Fibroblast of lung (primary cell): ENCODE results near the gene ZBTB34. TPM values are rescaled to one million over a fixed set of nuclear protein-coding genes. Genes with fewer than 3 reads are reported as not detected.

ENCODE experiments used
- DNase-seq, 2 donors: peaks; one replicate each; pipeline versions ENCODE4 v3.0.0 to v3.0.0-alpha.2; 2010; ENCODE audit warnings: low read depth in 2 of 2
- H2AFZ ChIP-seq: 2 replicates; pipeline ENCODE4 v1.5.1; 2012; ENCODE audit warnings: low read length, control low read depth, inconsistent platforms
- H3K27ac ChIP-seq: 2 replicates; pipeline ENCODE4 v1.5.1; 2011; ENCODE audit warnings: low read length, control low read depth; ENCODE audit not compliant: insufficient read depth
- H3K27me3 ChIP-seq: 2 replicates; pipeline ENCODE4 v1.5.1; 2011; ENCODE audit warnings: mild to moderate bottlenecking, low read length; ENCODE audit not compliant: control insufficient read depth, insufficient read depth
- H3K36me3 ChIP-seq: 2 replicates; pipeline ENCODE4 v1.5.1; 2011; ENCODE audit warnings: low read length; ENCODE audit not compliant: control insufficient read depth, insufficient read depth
- H3K4me1 ChIP-seq: 2 replicates; pipeline ENCODE4 v1.5.1; 2011; ENCODE audit warnings: low read length; ENCODE audit not compliant: control insufficient read depth, insufficient read depth; ENCODE audit errors: extremely low read depth
- H3K4me2 ChIP-seq: 2 replicates; pipeline ENCODE4 v1.5.1; 2011; ENCODE audit warnings: low read length, control low read depth; ENCODE audit not compliant: insufficient read depth; ENCODE audit errors: extremely low read depth
- H3K4me3 ChIP-seq, 4 experiments: fragments of 200-600 bp in 1 of 4; sonication (generic) in 1 of 4; replicated peaks in 1 of 4; 2 replicates each; pipeline ENCODE4 v1.5.1; 2011 to 2016; ENCODE audit warnings: low read length in 4 of 4, low read depth in 3 of 4, mild to moderate bottlenecking in 3 of 4, control low read depth in 2 of 4, inconsistent platforms in 1 of 4, mixed read lengths in 1 of 4; ENCODE audit not compliant: insufficient read depth in 1 of 4; ENCODE audit errors: control extremely low read depth in 1 of 4
- H3K79me2 ChIP-seq: 2 replicates; pipeline ENCODE4 v1.5.1; 2012; ENCODE audit warnings: mild to moderate bottlenecking, low read length, inconsistent platforms; ENCODE audit not compliant: control insufficient read depth, insufficient read depth
- H3K9ac ChIP-seq: 2 replicates; pipeline ENCODE4 v1.5.1; 2011; ENCODE audit warnings: mild to moderate bottlenecking, low read length, control low read depth; ENCODE audit not compliant: insufficient read depth
- H3K9me3 ChIP-seq: 2 replicates; pipeline ENCODE4 v1.5.1; 2012; ENCODE audit warnings: low read depth, low read length; ENCODE audit not compliant: control insufficient read depth, insufficient read depth
- H4K20me1 ChIP-seq: 2 replicates; pipeline ENCODE4 v1.5.1; 2011; ENCODE audit warnings: low read length; ENCODE audit not compliant: control insufficient read depth, insufficient read depth; ENCODE audit errors: extremely low read depth
- CTCF ChIP-seq, 2 donors: IDR thresholded peaks in 1 of 2; conservative IDR thresholded peaks in 1 of 2; 1 replicate in 1 of 2; 2 replicates in 1 of 2; pipeline ENCODE4 v1.5.1; 2011 to 2012; ENCODE audit warnings: low read length in 2 of 2, control low read depth in 1 of 2, inconsistent platforms in 1 of 2, low read depth in 1 of 2, mild to moderate bottlenecking in 1 of 2
- EZH2 ChIP-seq: IDR thresholded peaks from 2 replicates; pipeline ENCODE4 v1.5.1; 2012; ENCODE audit warnings: low read length, control low read depth, mild to moderate bottlenecking; ENCODE audit errors: missing control alignments
- polyA plus RNA-seq, 2 donors: library from polyadenylated mRNA; depleted of rRNA in 1 of 2; stranded (reverse) in 1 of 2; unstranded in 1 of 2; fragments of >200 nt; gene quantifications; 2 replicates each; pipeline ENCODE4 v1.2.1, GENCODE V29; 2011 to 2012; ENCODE audit warnings: missing spikeins in 1 of 2
- total RNA-seq: library from RNA; depleted of rRNA; stranded (reverse); fragments of >200 nt; gene quantifications from 2 replicates; pipeline ENCODE4 v1.2.1, GENCODE V29; 2014

The ZBTB34 gene
- total and polyA plus RNA-seq, 2 donors (not counting 1 experiment from before 2014, with no cell fraction given), result 6.8 to 7.0 TPM

GRCh38 chr9:126836216-126836615 is 24.2 kb upstream of the ZBTB34 start:
- Histone ChIP-seq H2AFZ (no peak overlapping the region), H3K79me2 (no peaks in the 10 kb centered on the region), H3K27ac (no peak overlapping the region), H3K9me3 (no peaks in the 10 kb centered on the region), H3K36me3 (peaks cover 7% of the 10 kb centered on the region), H3K4me3 (no peak overlapping the region), H4K20me1 (no peaks in the 10 kb centered on the region), H3K27me3 (no peaks in the 10 kb centered on the region), H3K4me1 (no peaks in the 10 kb centered on the region), H3K4me2 (no peak overlapping the region), H3K9ac (no peak overlapping the region)
- DNase-seq, result peak in 1 of 2 donors; percentile 54
- TF ChIP-seq CTCF (conservative IDR thresholded peaks at IDR 0.05 in 1 of 2, IDR thresholded peaks at IDR 0.05 in 1 of 2; ENCODE audit: low read depth in 1 of 2, low read length in 2 of 2) (no peak), EZH2 (no peak)

GRCh38 chr9:126838055-126838811 is 22.2 kb upstream of the ZBTB34 start:
- Histone ChIP-seq H3K27ac (no peak overlapping the region), H3K9ac (no peak overlapping the region), H3K36me3 (peaks cover under 1% of the 10 kb centered on the region), H3K4me2 (no peak overlapping the region), H3K9me3 (no peaks in the 10 kb centered on the region), H2AFZ (no peak overlapping the region), H4K20me1 (no peaks in the 10 kb centered on the region), H3K27me3 (no peaks in the 10 kb centered on the region), H3K4me3 (no peak overlapping the region), H3K4me1 (no peaks in the 10 kb centered on the region), H3K79me2 (no peaks in the 10 kb centered on the region)
- no peak for TF ChIP-seq EZH2
- TF ChIP-seq CTCF (conservative IDR thresholded peaks at IDR 0.05 in 1 of 2, IDR thresholded peaks at IDR 0.05 in 1 of 2; ENCODE audit: low read depth in 1 of 2, low read length in 2 of 2), result no peak
- no peak for DNase-seq

- no peak for TF ChIP-seq EZH2
- TF ChIP-seq CTCF (conservative IDR thresholded peaks at IDR 0.05 in 1 of 2, IDR thresholded peaks at IDR 0.05 in 1 of 2; ENCODE audit: low read depth in 1 of 2, low read length in 2 of 2), result no peak
- Histone ChIP-seq H4K20me1 (no peaks in the 10 kb centered on the region), H3K36me3 (no peaks in the 10 kb centered on the region), H3K4me1 (no peaks in the 10 kb centered on the region), H3K4me3 (no peak overlapping the region), H3K27ac (no peak overlapping the region), H2AFZ (no peak overlapping the region), H3K9me3 (no peaks in the 10 kb centered on the region), H3K27me3 (no peaks in the 10 kb centered on the region), H3K4me2 (no peak overlapping the region), H3K79me2 (no peaks in the 10 kb centered on the region), H3K9ac (no peak overlapping the region)
- no peak for DNase-seq
These were observed 21.5 kb upstream of the ZBTB34 start for GRCh38 chr9:126838895-126839294.
